Osteoblast (primary cell): ENCODE results near the gene EBF4. TPM values are rescaled to one million over a fixed set of nuclear protein-coding genes. Genes with fewer than 3 reads are reported as not detected.

Experiments
- DNase-seq: peaks from one replicate; pipeline ENCODE4 v3.0.0; 2011; ENCODE audit warnings: low spot score, mixed read lengths; ENCODE audit not compliant: insufficient read length; ENCODE audit errors: missing footprints
- H2AFZ ChIP-seq: 2 replicates; pipeline ENCODE4 v1.6.0; 2011; ENCODE audit warnings: mild to moderate bottlenecking, low read length
- H3K27ac ChIP-seq: 2 replicates; pipeline ENCODE4 v1.5.1; 2011; ENCODE audit warnings: mild to moderate bottlenecking, low read depth, low read length, moderate library complexity
- H3K27me3 ChIP-seq: 2 replicates; pipeline ENCODE4 v1.6.0; 2012; ENCODE audit warnings: mild to moderate bottlenecking, control low read depth, inconsistent platforms, low read length, moderate library complexity; ENCODE audit not compliant: insufficient read depth
- H3K36me3 ChIP-seq: 2 replicates; pipeline ENCODE4 v1.5.1; 2011; ENCODE audit warnings: mild to moderate bottlenecking, low read length, control low read depth, moderate library complexity; ENCODE audit not compliant: insufficient read depth
- H3K4me1 ChIP-seq: 2 replicates; pipeline ENCODE4 v1.5.1; 2011; ENCODE audit warnings: mild to moderate bottlenecking, low read length, control low read depth, moderate library complexity; ENCODE audit not compliant: insufficient read depth
- H3K4me2 ChIP-seq: 2 replicates; pipeline ENCODE4 v1.6.0; 2011; ENCODE audit warnings: mild to moderate bottlenecking, low read length; ENCODE audit not compliant: insufficient read depth
- H3K4me3 ChIP-seq: fragments of 200-600 bp; sonication (generic); 3 replicates; pipeline ENCODE4 v1.5.1; 2012; ENCODE audit warnings: mild to moderate bottlenecking, low read length, inconsistent platforms; ENCODE audit not compliant: insufficient read depth
- H3K79me2 ChIP-seq: 2 replicates; pipeline ENCODE4 v1.6.0; 2012; ENCODE audit warnings: mild to moderate bottlenecking, low read length, control low read depth, inconsistent platforms; ENCODE audit not compliant: insufficient read depth
- H3K9me3 ChIP-seq: 2 replicates; pipeline ENCODE4 v1.5.1; 2011; ENCODE audit warnings: low read depth, low read length, control low read depth
- H4K20me1 ChIP-seq: 2 replicates; pipeline ENCODE4 v1.6.0; 2012; ENCODE audit warnings: mild to moderate bottlenecking, low read length, control low read depth; ENCODE audit not compliant: insufficient read depth
- CTCF ChIP-seq: IDR thresholded peaks from 2 replicates; pipeline ENCODE4 v1.5.1; 2011; ENCODE audit warnings: mild to moderate bottlenecking, low read depth, low read length, moderate library complexity; ENCODE audit errors: extremely low read depth
- total RNA-seq: library from RNA; depleted of rRNA; stranded (reverse); fragments of >200 nt; gene quantifications from 2 replicates; pipeline ENCODE4 v1.2.3, GENCODE V29; 2012

EBF4 gene
- total RNA-seq, 1 donor, result under 0.01 TPM

GRCh38 chr20:2663364-2663886 is 29.2 kb upstream of the EBF4 start:
- H2AFZ ChIP-seq, result peak overlapping the region; percentile 95
- peak overlapping the region; percentile 97 for H3K27ac ChIP-seq
- H3K79me2 ChIP-seq, result peaks cover 21% of the 10 kb centered on the region
- H3K4me2 ChIP-seq, result peak overlapping the region; percentile 99
- DNase-seq, result no peak
- peaks cover 10% of the 10 kb centered on the region for H3K4me1 ChIP-seq
- no peaks in the 10 kb centered on the region for H3K9me3 ChIP-seq
- H3K4me3 ChIP-seq, result peak overlapping the region; percentile 94
- peaks cover 7% of the 10 kb centered on the region for H4K20me1 ChIP-seq
- no peak for TF ChIP-seq CTCF
- peaks cover 3% of the 10 kb centered on the region for H3K27me3 ChIP-seq
- peaks cover 29% of the 10 kb centered on the region for H3K36me3 ChIP-seq

GRCh38 chr20:2663887-2664719 is 28.5 kb upstream of the EBF4 start, which contains the start of gene IDH3B:
TSS of gene IDH3B (minus strand) at chr20:2664216. CDS start at chr20:2664188, 28 bp downstream.
- Histone ChIP-seq H3K9me3 (no peaks in the 10 kb centered on the region), H3K79me2 (peaks cover 21% of the 10 kb centered on the region), H3K36me3 (peaks cover 22% of the 10 kb centered on the region), H2AFZ (peak within 1 kb of the TSS; percentile 95), H3K27me3 (peaks cover 5% of the 10 kb centered on the region), H3K27ac (peak within 1 kb of the TSS; percentile 97), H3K4me1 (peaks cover 10% of the 10 kb centered on the region), H4K20me1 (peaks cover 5% of the 10 kb centered on the region), H3K4me3 (peak within 1 kb of the TSS; percentile 94), H3K4me2 (peak within 1 kb of the TSS; percentile 99)
- peak; percentile 97 for DNase-seq
- no peak for TF ChIP-seq CTCF

GRCh38 chr20:2671977-2672376 is 20.6 kb upstream of the EBF4 start:
- H2AFZ ChIP-seq, result no peak overlapping the region
- peaks cover 9% of the 10 kb centered on the region for H3K27me3 ChIP-seq
- no peaks in the 10 kb centered on the region for H4K20me1 ChIP-seq
- no peak overlapping the region for H3K27ac ChIP-seq
- H3K4me1 ChIP-seq, result no peaks in the 10 kb centered on the region
- no peak for DNase-seq
- no peaks in the 10 kb centered on the region for H3K36me3 ChIP-seq
- TF ChIP-seq CTCF, result no peak
- no peaks in the 10 kb centered on the region for H3K79me2 ChIP-seq
- no peak overlapping the region for H3K4me3 ChIP-seq
- H3K9me3 ChIP-seq, result no peaks in the 10 kb centered on the region
- no peak overlapping the region for H3K4me2 ChIP-seq

GRCh38 chr20:2672446-2672845 is 20.1 kb upstream of the EBF4 start:
- Histone ChIP-seq H3K4me3 (no peak overlapping the region), H3K4me1 (no peaks in the 10 kb centered on the region), H3K9me3 (no peaks in the 10 kb centered on the region), H2AFZ (no peak overlapping the region), H3K36me3 (no peaks in the 10 kb centered on the region), H4K20me1 (no peaks in the 10 kb centered on the region), H3K4me2 (no peak overlapping the region), H3K79me2 (no peaks in the 10 kb centered on the region), H3K27ac (no peak overlapping the region), H3K27me3 (peaks cover 9% of the 10 kb centered on the region)
- no peak for DNase-seq
- no peak for TF ChIP-seq CTCF
